Endothelial cell of umbilical vein (primary cell): ENCODE measurements around the gene RNH1. TPM values are rescaled to one million over a fixed set of nuclear protein-coding genes. Genes with fewer than 3 reads are reported as not detected.

Experiments used
- BruUV-seq: library from RNA; stranded (reverse); fragments of 400-500 nt; replicated peaks from 2 replicates; lab custom pipeline; 2021; lab: Mats Ljungman, UMichigan
- CTCF ChIA-PET: fragments of 300-600, 350-600 bp; sonication (Branson Sonifier 250); formaldehyde crosslinking; loops from one replicate; lab custom pipeline; 2021; ENCODE audit warnings: antibody characterized with exemption, inconsistent platforms; lab: Charles Lee
- POLR2A ChIA-PET: fragments of 300-600, 350-600 bp; sonication (Branson Sonifier 250); formaldehyde crosslinking; loops from one replicate; lab custom pipeline; 2021; ENCODE audit warnings: antibody characterized with exemption, inconsistent platforms; lab: Charles Lee
- DNase-seq: peaks from one replicate; pipeline ENCODE4 v3.0.0-alpha.2; 2011; ENCODE audit warnings: low read depth, low spot score
- FAIRE-seq: peaks from 2 replicates; lab custom pipeline; 2011; peaks lifted over from hg19 to GRCh38; lab: Jason Lieb, UNC
- H2AFZ ChIP-seq: 2 replicates; pipeline ENCODE4 v1.6.0; 2012; ENCODE audit warnings: low read depth, low read length, control low read depth, inconsistent platforms
- H3K27ac ChIP-seq: 2 replicates; pipeline ENCODE4 v1.5.1; 2011; ENCODE audit warnings: low read depth, mild to moderate bottlenecking, control low read depth, low read length, moderate library complexity; ENCODE audit not compliant: insufficient read depth
- H3K27me3 ChIP-seq, 2 experiments: 2 replicates each; pipeline versions ENCODE4 v1.6.0 to v1.6.1; 2011; ENCODE audit warnings: low read length in 2 of 2, mixed read lengths in 1 of 2; ENCODE audit not compliant: control insufficient read depth in 2 of 2, insufficient read depth in 2 of 2
- H3K36me3 ChIP-seq, 2 experiments: 2 replicates in 1 of 2; 3 replicates in 1 of 2; pipeline ENCODE4 v1.5.1; 2011; ENCODE audit warnings: low read length in 2 of 2, mild to moderate bottlenecking in 1 of 2, moderate library complexity in 1 of 2; ENCODE audit not compliant: control insufficient read depth in 2 of 2, insufficient read depth in 2 of 2; ENCODE audit errors: extremely low read depth in 1 of 2
- H3K4me1 ChIP-seq: 3 replicates; pipeline ENCODE4 v1.5.1; 2011; ENCODE audit warnings: mild to moderate bottlenecking, low read length; ENCODE audit not compliant: control insufficient read depth, insufficient read depth; ENCODE audit errors: extremely low read depth
- H3K4me2 ChIP-seq: 2 replicates; pipeline ENCODE4 v1.6.1; 2011; ENCODE audit warnings: low read length, control low read depth, mixed read lengths; ENCODE audit not compliant: insufficient read depth
- H3K4me3 ChIP-seq, 3 experiments: fragments of 200-600 bp in 1 of 3; sonication (generic), shearing (Covaris generic) in 1 of 3; replicated peaks in 1 of 3; 2 replicates each; pipeline ENCODE4 v1.5.1; 2011 to 2016; ENCODE audit warnings: control low read depth in 3 of 3, low read length in 3 of 3, mild to moderate bottlenecking in 2 of 3, inconsistent platforms in 1 of 3, low read depth in 1 of 3, moderate library complexity in 1 of 3; ENCODE audit not compliant: insufficient read depth in 1 of 3
- H3K79me2 ChIP-seq: 2 replicates; pipeline ENCODE4 v1.6.0; 2012; ENCODE audit warnings: low read length, inconsistent platforms; ENCODE audit not compliant: control insufficient read depth, insufficient read depth
- H3K9ac ChIP-seq: replicated peaks from 2 replicates; pipeline ENCODE3; 2011; ENCODE audit warnings: low read length, control low read depth; ENCODE audit not compliant: insufficient read depth; ENCODE audit errors: extremely low read depth
- H3K9me1 ChIP-seq: replicated peaks from 3 replicates; pipeline ENCODE4 v1.6.0; 2011; ENCODE audit warnings: mild to moderate bottlenecking, low read length; ENCODE audit not compliant: control insufficient read depth, insufficient read depth; ENCODE audit errors: extremely low read depth
- H3K9me3 ChIP-seq: replicated peaks from 2 replicates; pipeline ENCODE4 v1.5.1; 2012; ENCODE audit warnings: low read length, inconsistent platforms; ENCODE audit not compliant: control insufficient read depth, insufficient read depth
- H4K20me1 ChIP-seq: replicated peaks from 2 replicates; pipeline ENCODE3; 2011; ENCODE audit warnings: mild to moderate bottlenecking, low read length; ENCODE audit not compliant: control insufficient read depth, insufficient read depth; ENCODE audit errors: extremely low read depth
- EZH2 ChIP-seq: IDR thresholded peaks from 2 replicates; pipeline ENCODE4 v1.6.1; 2012; ENCODE audit warnings: borderline replicate concordance, low read depth, mild to moderate bottlenecking, moderate library complexity, low read length, inconsistent platforms; ENCODE audit not compliant: severe bottlenecking
- FOS ChIP-seq: IDR thresholded peaks from 2 replicates; pipeline ENCODE4 v1.6.1; 2011; ENCODE audit warnings: mild to moderate bottlenecking, low read length, moderate library complexity, borderline replicate concordance; ENCODE audit not compliant: insufficient read depth
- GATA2 ChIP-seq: IDR thresholded peaks from 2 replicates; pipeline ENCODE4 v1.7.0; 2011; ENCODE audit warnings: low read depth, mild to moderate bottlenecking, moderate library complexity, mixed read lengths, low read length; ENCODE audit not compliant: insufficient read length, insufficient read depth
- JUN ChIP-seq: IDR thresholded peaks from 2 replicates; pipeline ENCODE4 v1.6.1; 2011; ENCODE audit warnings: borderline replicate concordance, low read depth; ENCODE audit not compliant: insufficient read length, insufficient read depth
- MYC ChIP-seq: IDR thresholded peaks from one replicate; pipeline ENCODE4 v1.6.1; 2011; ENCODE audit warnings: mild to moderate bottlenecking, low read depth, low read length
- POLR2A ChIP-seq: IDR thresholded peaks from 2 replicates; pipeline ENCODE4 v1.6.1; 2012; ENCODE audit warnings: low read depth, mild to moderate bottlenecking, control low read depth, low read length
- POLR2AphosphoS5 ChIP-seq: IDR thresholded peaks from 2 replicates; pipeline ENCODE4 v1.6.1; 2012; ENCODE audit warnings: low read depth, mild to moderate bottlenecking, control low read depth, low read length, moderate library complexity; ENCODE audit not compliant: insufficient read depth
- dilution Hi-C: fragments of 300-500 bp; cut with MboI; formaldehyde crosslinking; loops from one replicate; pipeline ENCODE4 v1.15.0; 2019; ENCODE audit warnings: low sequenced_read_pairs; ENCODE audit not compliant: extremely low pct_ligation_motif_present
- intact Hi-C: fragments of 100-400 bp; cut with micrococcal nuclease; formaldehyde crosslinking; loops from one replicate; pipeline ENCODE4 v1.10.0; 2022
- polyA plus RNA-seq, 4 experiments: library from polyadenylated mRNA; depleted of rRNA in 3 of 4; stranded (reverse) in 3 of 4; unstranded in 1 of 4; fragments of >200 nt; gene quantifications; 2 replicates each; pipeline versions ENCODE4 v1.2.1 to v1.2.3, GENCODE V29; 2011 to 2012; ENCODE audit warnings: missing spikeins in 1 of 4
- total RNA-seq: library from RNA; stranded (reverse); gene quantifications from 2 replicates; pipeline ENCODE4 v1.2.3, GENCODE V29; 2021
- TF ChIP-seq, protein P1 (sequence below), 2 donors: IDR thresholded peaks; 1 replicate in 1 of 2; 2 replicates in 1 of 2; pipeline ENCODE4 v1.5.1; 2011; ENCODE audit warnings: low read length in 2 of 2, mild to moderate bottlenecking in 2 of 2, moderate library complexity in 2 of 2, control low read depth in 1 of 2, inconsistent platforms in 1 of 2, low read depth in 1 of 2; ENCODE audit not compliant: insufficient read depth in 1 of 2; ENCODE audit errors: extremely low read depth in 1 of 2
- TF ChIP-seq, protein P2 (sequence below): IDR thresholded peaks from 2 replicates; pipeline ENCODE4 v1.6.1; 2011; ENCODE audit not compliant: insufficient read depth, insufficient read length

The RNH1 gene
- total and polyA plus RNA-seq, 2 donors (not counting 3 experiments of a cell fraction or from before 2014, with no cell fraction given): 144 to 198 TPM

GRCh38 chr11:454801-455565, 52.1 kb downstream of the RNH1 start:
- Histone ChIP-seq H3K27me3 (no peaks in the 10 kb centered on the region), H3K4me1 (peaks cover 8% of the 10 kb centered on the region), H3K4me2 (no peak overlapping the region), H3K4me3 (no peak overlapping the region), H3K9me3 (no peaks in the 10 kb centered on the region), H3K9ac (no peak overlapping the region), H4K20me1 (no peaks in the 10 kb centered on the region), H3K9me1 (no peaks in the 10 kb centered on the region), H2AFZ (no peak overlapping the region), H3K27ac (no peak overlapping the region), H3K79me2 (peaks cover 63% of the 10 kb centered on the region), H3K36me3 (peaks cover 0 to 20% of the 10 kb centered on the region in 2 experiments)
- TF ChIP-seq MYC (no peak), EZH2 (no peak), POLR2A (no peak), FOS (no peak), JUN (no peak), POLR2AphosphoS5 (no peak), GATA2 (no peak)
- TF ChIP-seq, protein P1, sequence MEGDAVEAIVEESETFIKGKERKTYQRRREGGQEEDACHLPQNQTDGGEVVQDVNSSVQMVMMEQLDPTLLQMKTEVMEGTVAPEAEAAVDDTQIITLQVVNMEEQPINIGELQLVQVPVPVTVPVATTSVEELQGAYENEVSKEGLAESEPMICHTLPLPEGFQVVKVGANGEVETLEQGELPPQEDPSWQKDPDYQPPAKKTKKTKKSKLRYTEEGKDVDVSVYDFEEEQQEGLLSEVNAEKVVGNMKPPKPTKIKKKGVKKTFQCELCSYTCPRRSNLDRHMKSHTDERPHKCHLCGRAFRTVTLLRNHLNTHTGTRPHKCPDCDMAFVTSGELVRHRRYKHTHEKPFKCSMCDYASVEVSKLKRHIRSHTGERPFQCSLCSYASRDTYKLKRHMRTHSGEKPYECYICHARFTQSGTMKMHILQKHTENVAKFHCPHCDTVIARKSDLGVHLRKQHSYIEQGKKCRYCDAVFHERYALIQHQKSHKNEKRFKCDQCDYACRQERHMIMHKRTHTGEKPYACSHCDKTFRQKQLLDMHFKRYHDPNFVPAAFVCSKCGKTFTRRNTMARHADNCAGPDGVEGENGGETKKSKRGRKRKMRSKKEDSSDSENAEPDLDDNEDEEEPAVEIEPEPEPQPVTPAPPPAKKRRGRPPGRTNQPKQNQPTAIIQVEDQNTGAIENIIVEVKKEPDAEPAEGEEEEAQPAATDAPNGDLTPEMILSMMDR (IDR thresholded peaks at IDR 0.05; ENCODE audit: extremely low read depth in 1 of 2, insufficient read depth in 1 of 2, low read depth in 1 of 2, low read length in 2 of 2): no peak
- TF ChIP-seq, protein P2, sequence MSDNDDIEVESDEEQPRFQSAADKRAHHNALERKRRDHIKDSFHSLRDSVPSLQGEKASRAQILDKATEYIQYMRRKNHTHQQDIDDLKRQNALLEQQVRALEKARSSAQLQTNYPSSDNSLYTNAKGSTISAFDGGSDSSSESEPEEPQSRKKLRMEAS: no peak
- CTCF ChIA-PET: interaction anchor here (0.6 kb wide), 1 partner anchor 63 kb away, joined by 3 read pairs; no protein-coding TSS in a partner anchor
- FAIRE-seq (no peak), DNase-seq (no peak)
- POLR2A ChIA-PET: no interaction called here
- no TSS peak for BruUV-seq
- dilution Hi-C loops (no loop called here), intact Hi-C loops (no loop called here)
